ENCODE results near the gene VARS1. TPM values are rescaled to one million over a fixed set of nuclear protein-coding genes. Genes with fewer than 3 reads are reported as not detected.
A peak's percentile ranks its signal among the peaks of the same experiment; 100 is the strongest.
"Not testable (repeated sequence)": the region's sequence is repeated elsewhere in the genome, so short reads cannot be mapped to it uniquely, and the experiment has no call there.

The VARS1 gene
- polyA plus RNA-seq, 2 of the 4 experiments (the other 2 are of a cell fraction), result 17.7 to 57.2 TPM

DNA sequence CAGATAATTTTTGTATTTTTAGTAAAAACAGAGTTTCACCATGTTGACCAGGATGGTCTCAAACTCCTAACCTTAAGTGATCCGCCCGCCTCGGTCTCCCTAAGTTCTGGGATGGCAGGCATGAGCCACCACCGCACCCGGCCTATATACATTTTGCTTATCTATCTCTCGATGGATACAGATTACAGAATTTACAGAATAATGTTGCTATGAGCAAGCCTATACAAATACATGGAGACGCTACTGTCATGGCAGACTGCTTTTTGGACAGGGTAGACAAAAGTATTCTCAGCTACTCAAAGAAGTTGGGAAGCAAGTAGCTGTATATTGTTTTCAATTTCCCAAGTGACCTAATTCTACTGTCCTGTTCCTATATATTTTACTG, 17.9 kb upstream of the VARS1 start:
- POLR2A ChIA-PET, result interaction anchor here (0.7 to 3.1 kb wide), 4 partner anchors 13 to 305 kb away, joined by 3 to 82 read pairs (median 10); partner anchors contain the start of genes HSPA1B and NEU1

GRCh38 chr6:31811645-31812044, 16.1 kb upstream of the VARS1 start:
- WGBS (ENCODE audit: missing lambda C conversion rate), result 93% methylated on average over 10 of the region's 12 CpGs
- CTCF ChIA-PET, result interaction anchor here (0.6 to 1.8 kb wide), 3 partner anchors 10 to 118 kb away, joined by 3 to 6 read pairs (median 3); partner anchors contain the start of gene VARS1

More for the DNA sequence above, 17.9 kb upstream of the VARS1 start:
- H3K4me2 ChIP-seq, result peak overlapping the region; percentile 98
- TF ChIP-seq EHMT2 (IDR thresholded peaks at IDR 0.05; ENCODE audit: low read depth) (no peak), MAZ (IDR thresholded peaks at IDR 0.05; ENCODE audit: borderline replicate concordance, low read depth, low read length) (no peak), NR3C1 (IDR thresholded peaks at IDR 0.05) (no peak), HOXA7 (CRISPR knock-in tag; IDR thresholded peaks at IDR 0.05) (no peak), ZC3H11A (IDR thresholded peaks at IDR 0.05) (no peak), POLR2A (IDR thresholded peaks at IDR 0.05; ENCODE audit: low read length) (no peak), KDM5A (IDR thresholded peaks at IDR 0.05) (no peak), ZFP36 (IDR thresholded peaks at IDR 0.05; ENCODE audit: borderline replicate concordance, partially characterized antibody) (no peak), HDAC2 (IDR thresholded peaks at IDR 0.05) (no peak), SREBF2 (IDR thresholded peaks at IDR 0.05) (no peak), PHF8 (IDR thresholded peaks at IDR 0.05; ENCODE audit: borderline replicate concordance, low read depth) (no peak), HES2 (IDR thresholded peaks at IDR 0.05) (no peak)
- TF ChIP-seq, protein P1, sequence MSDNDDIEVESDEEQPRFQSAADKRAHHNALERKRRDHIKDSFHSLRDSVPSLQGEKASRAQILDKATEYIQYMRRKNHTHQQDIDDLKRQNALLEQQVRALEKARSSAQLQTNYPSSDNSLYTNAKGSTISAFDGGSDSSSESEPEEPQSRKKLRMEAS (IDR thresholded peaks at IDR 0.05), result no peak
- TF ChIP-seq, protein P2, sequence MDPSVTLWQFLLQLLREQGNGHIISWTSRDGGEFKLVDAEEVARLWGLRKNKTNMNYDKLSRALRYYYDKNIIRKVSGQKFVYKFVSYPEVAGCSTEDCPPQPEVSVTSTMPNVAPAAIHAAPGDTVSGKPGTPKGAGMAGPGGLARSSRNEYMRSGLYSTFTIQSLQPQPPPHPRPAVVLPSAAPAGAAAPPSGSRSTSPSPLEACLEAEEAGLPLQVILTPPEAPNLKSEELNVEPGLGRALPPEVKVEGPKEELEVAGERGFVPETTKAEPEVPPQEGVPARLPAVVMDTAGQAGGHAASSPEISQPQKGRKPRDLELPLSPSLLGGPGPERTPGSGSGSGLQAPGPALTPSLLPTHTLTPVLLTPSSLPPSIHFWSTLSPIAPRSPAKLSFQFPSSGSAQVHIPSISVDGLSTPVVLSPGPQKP (IDR thresholded peaks at IDR 0.05; ENCODE audit: low read depth, low read length), result no peak
- WGBS (ENCODE audit: missing lambda C conversion rate), result 94% methylated on average over 7 of the region's 7 CpGs
- peaks cover 12% of the 10 kb centered on the region for H3K4me1 ChIP-seq
- peak overlapping the region; percentile 87 to 97 for H3K27ac ChIP-seq
- ATAC-seq (no peak), FAIRE-seq (no peak), DNase-seq (ENCODE audit: low read depth in 1 of 2, low spot score in 1 of 2) (no peak)
- CTCF ChIA-PET, result interaction anchor here (1.3 to 2.6 kb wide), 5 partner anchors 9 to 84 kb away, joined by 3 to 8 read pairs (median 4); partner anchors contain the start of genes DDAH2, HSPA1B and VARS1
- peak overlapping the region; percentile 39; the same call in 1 of the 3 replicates for H3K4me3 ChIP-seq
- H3K9me3 ChIP-seq, result no peaks in the 10 kb centered on the region

GRCh38 chr6:31808599-31808998, 13.0 kb upstream of the VARS1 start:
- H3K4me1 ChIP-seq, result peaks cover 17% of the 10 kb centered on the region
- H3K4me2 ChIP-seq; H3K27ac ChIP-seq; FAIRE-seq; H3K4me3 ChIP-seq; ATAC-seq; POLR2A ChIA-PET; H3K9me3 ChIP-seq; DNase-seq (ENCODE audit: low read depth in 1 of 2, low spot score in 1 of 2): not testable (repeated sequence)
- CTCF ChIA-PET, result interaction anchor here (1.1 to 2.1 kb wide), 3 partner anchors 9 to 21 kb away, joined by 3 to 8 read pairs (median 5); partner anchors contain the start of gene VARS1
- WGBS (ENCODE audit: missing lambda C conversion rate), result 85% methylated on average over 9 of the region's 10 CpGs

More at GRCh38 chr6:31811645-31812044, 16.1 kb upstream of the VARS1 start:
- POLR2A ChIA-PET, result no interaction called here
- ATAC-seq, result no peak
- no peak overlapping the region for H3K27ac ChIP-seq
- no peak overlapping the region for H3K4me3 ChIP-seq
- peaks cover 15% of the 10 kb centered on the region for H3K4me1 ChIP-seq
- no peaks in the 10 kb centered on the region for H3K9me3 ChIP-seq
- no peak overlapping the region for H3K4me2 ChIP-seq
- FAIRE-seq, result no peak
- no peak for DNase-seq (ENCODE audit: low read depth in 1 of 2, low spot score in 1 of 2)
- TF ChIP-seq RNF2 (IDR thresholded peaks at IDR 0.05; ENCODE audit: borderline replicate concordance, low read depth), result no peak
- TF ChIP-seq RAD21 (conservative IDR thresholded peaks at IDR 0.05 in 1 of 2, IDR thresholded peaks at IDR 0.05 in 1 of 2), result no peak
- TF ChIP-seq, protein P3, sequence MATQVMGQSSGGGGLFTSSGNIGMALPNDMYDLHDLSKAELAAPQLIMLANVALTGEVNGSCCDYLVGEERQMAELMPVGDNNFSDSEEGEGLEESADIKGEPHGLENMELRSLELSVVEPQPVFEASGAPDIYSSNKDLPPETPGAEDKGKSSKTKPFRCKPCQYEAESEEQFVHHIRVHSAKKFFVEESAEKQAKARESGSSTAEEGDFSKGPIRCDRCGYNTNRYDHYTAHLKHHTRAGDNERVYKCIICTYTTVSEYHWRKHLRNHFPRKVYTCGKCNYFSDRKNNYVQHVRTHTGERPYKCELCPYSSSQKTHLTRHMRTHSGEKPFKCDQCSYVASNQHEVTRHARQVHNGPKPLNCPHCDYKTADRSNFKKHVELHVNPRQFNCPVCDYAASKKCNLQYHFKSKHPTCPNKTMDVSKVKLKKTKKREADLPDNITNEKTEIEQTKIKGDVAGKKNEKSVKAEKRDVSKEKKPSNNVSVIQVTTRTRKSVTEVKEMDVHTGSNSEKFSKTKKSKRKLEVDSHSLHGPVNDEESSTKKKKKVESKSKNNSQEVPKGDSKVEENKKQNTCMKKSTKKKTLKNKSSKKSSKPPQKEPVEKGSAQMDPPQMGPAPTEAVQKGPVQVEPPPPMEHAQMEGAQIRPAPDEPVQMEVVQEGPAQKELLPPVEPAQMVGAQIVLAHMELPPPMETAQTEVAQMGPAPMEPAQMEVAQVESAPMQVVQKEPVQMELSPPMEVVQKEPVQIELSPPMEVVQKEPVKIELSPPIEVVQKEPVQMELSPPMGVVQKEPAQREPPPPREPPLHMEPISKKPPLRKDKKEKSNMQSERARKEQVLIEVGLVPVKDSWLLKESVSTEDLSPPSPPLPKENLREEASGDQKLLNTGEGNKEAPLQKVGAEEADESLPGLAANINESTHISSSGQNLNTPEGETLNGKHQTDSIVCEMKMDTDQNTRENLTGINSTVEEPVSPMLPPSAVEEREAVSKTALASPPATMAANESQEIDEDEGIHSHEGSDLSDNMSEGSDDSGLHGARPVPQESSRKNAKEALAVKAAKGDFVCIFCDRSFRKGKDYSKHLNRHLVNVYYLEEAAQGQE (IDR thresholded peaks at IDR 0.05), result no peak
- no peak for TF ChIP-seq NR3C1 (IDR thresholded peaks at IDR 0.05)
- TF ChIP-seq HES2 (IDR thresholded peaks at IDR 0.05), result no peak
- TF ChIP-seq CBX2 (IDR thresholded peaks at IDR 0.05; ENCODE audit: borderline replicate concordance, low read depth), result no peak
- TF ChIP-seq MAFK (IDR thresholded peaks at IDR 0.05; ENCODE audit: partially characterized antibody), result no peak
- no peak for TF ChIP-seq POLR2AphosphoS2 (conservative IDR thresholded peaks at IDR 0.05; ENCODE audit: low read length)
- no peak for TF ChIP-seq CBX8 (IDR thresholded peaks at IDR 0.05)
- no peak for TF ChIP-seq CHD2 (IDR thresholded peaks at IDR 0.05; ENCODE audit: low read length, partially characterized antibody)
- TF ChIP-seq EHMT2 (IDR thresholded peaks at IDR 0.05; ENCODE audit: low read depth), result no peak
- no peak for TF ChIP-seq POLR2A (IDR thresholded peaks at IDR 0.05; ENCODE audit: low read length)
- no peak for TF ChIP-seq GATA3 (IDR thresholded peaks at IDR 0.05; ENCODE audit: borderline replicate concordance)

Measured in A549 (cell line).